Lower leg skin (tissue), 3 donors: Measurements from ENCODE around the gene FZD7.

Experiments used
- CTCF ChIP-seq, 3 donors: fragments of 450-650 bp; IDR thresholded peaks; one replicate each; pipeline ENCODE4 v1.5.1; 2016; ENCODE audit warnings: antibody characterized with exemption in 3 of 3, mild to moderate bottlenecking in 3 of 3, moderate library complexity in 2 of 3
- POLR2A ChIP-seq, 2 donors: fragments of 450-650 bp; IDR thresholded peaks; one replicate each; pipeline ENCODE4 v1.6.1; 2016 to 2017; ENCODE audit warnings: antibody characterized with exemption in 2 of 2, mild to moderate bottlenecking in 1 of 2, moderate library complexity in 1 of 2

GRCh38 chr2:202025816-202026215 is 7.8 kb upstream of the FZD7 start:
- TF ChIP-seq CTCF (IDR thresholded peaks at IDR 0.05) (no peak), POLR2A (IDR thresholded peaks at IDR 0.05) (no peak)
